NCI-H128 (cell line): ENCODE results near the gene KRT33A.
"Not testable (repeated sequence)": the region's sequence is repeated elsewhere in the genome, so short reads cannot be mapped to it uniquely, and the experiment has no call there.

Experiments
- DNase-seq: peaks from one replicate; lab custom pipeline; 2025; ENCODE audit not compliant: unreplicated experiment; lab: John Stamatoyannopoulos, UW

Gene KRT33A

GRCh38 chr17:41350381-41350878, at the start of gene KRT33A:
Gene KRT33A, minus strand, starts transcription at chr17:41350828. Its CDS starts 61 bp downstream, at chr17:41350767.
- not testable (repeated sequence) for DNase-seq

GRCh38 chr17:41396996-41397660, 46.5 kb upstream of the KRT33A start, which contains the start of gene KRT31:
Gene KRT31, minus strand, starts transcription at chr17:41397608. Its CDS starts 69 bp downstream, at chr17:41397539.
- DNase-seq: no peak

GRCh38 chr17:41396340-41396739, 45.7 kb upstream of the KRT33A start:
- no peak for DNase-seq

- DNase-seq: no peak
Observed at GRCh38 chr17:41395611-41396010, 45.0 kb upstream of the KRT33A start.

- DNase-seq: not testable (repeated sequence)
Observed at GRCh38 chr17:41395044-41395443, 44.4 kb upstream of the KRT33A start.

GRCh38 chr17:41394254-41394996, 43.8 kb upstream of the KRT33A start:
- no peak for DNase-seq

- no peak for DNase-seq
Observed at GRCh38 chr17:41393826-41394225, 43.2 kb upstream of the KRT33A start.

GRCh38 chr17:41393294-41393693, 42.7 kb upstream of the KRT33A start:
- no peak for DNase-seq

GRCh38 chr17:41392278-41392677, 41.6 kb upstream of the KRT33A start:
- no peak for DNase-seq

GRCh38 chr17:41391535-41391934, 40.9 kb upstream of the KRT33A start:
- DNase-seq: no peak

GRCh38 chr17:41390411-41390938, 39.8 kb upstream of the KRT33A start:
- no peak for DNase-seq

- DNase-seq: no peak
Observed at GRCh38 chr17:41387670-41388069, 37.0 kb upstream of the KRT33A start.

GRCh38 chr17:41386227-41386626, 35.6 kb upstream of the KRT33A start:
- no peak for DNase-seq

GRCh38 chr17:41383690-41384089, 33.1 kb upstream of the KRT33A start:
- DNase-seq: no peak

- no peak for DNase-seq
Observed at GRCh38 chr17:41382394-41382793, 31.8 kb upstream of the KRT33A start.

- not testable (repeated sequence) for DNase-seq
Observed at GRCh38 chr17:41381943-41382342, 31.3 kb upstream of the KRT33A start, which contains the start of gene KRT34. Gene KRT34, minus strand, starts transcription at chr17:41382306. Its CDS starts 60 bp downstream, at chr17:41382246.

GRCh38 chr17:41380091-41380490, 29.5 kb upstream of the KRT33A start:
- DNase-seq: not testable (repeated sequence)

- DNase-seq: no peak
Observed at GRCh38 chr17:41377546-41377945, 26.9 kb upstream of the KRT33A start.

GRCh38 chr17:41369713-41370112, 19.1 kb upstream of the KRT33A start, which contains the start of gene KRT33B:
Gene KRT33B, minus strand, starts transcription at chr17:41369813. Its CDS starts 63 bp downstream, at chr17:41369750.
- DNase-seq: no peak

- no peak for DNase-seq
Observed at GRCh38 chr17:41369023-41369422, 18.4 kb upstream of the KRT33A start.

- no peak for DNase-seq
Observed at GRCh38 chr17:41367426-41368075, 16.9 kb upstream of the KRT33A start.
